HG02763 (cell line): ENCODE measurements around the gene CCS.
"Not testable (repeated sequence)": the region's sequence is repeated elsewhere in the genome, so short reads cannot be mapped to it uniquely, and the experiment has no call there.

Experiments
- ATAC-seq: cut with Tn5 transposase; IDR thresholded peaks from one replicate; pipeline ENCODE4 v1.9.1; 2021; ENCODE audit warnings: mild to moderate bottlenecking, moderate library complexity; ENCODE audit not compliant: unreplicated experiment

Gene CCS

DNA sequence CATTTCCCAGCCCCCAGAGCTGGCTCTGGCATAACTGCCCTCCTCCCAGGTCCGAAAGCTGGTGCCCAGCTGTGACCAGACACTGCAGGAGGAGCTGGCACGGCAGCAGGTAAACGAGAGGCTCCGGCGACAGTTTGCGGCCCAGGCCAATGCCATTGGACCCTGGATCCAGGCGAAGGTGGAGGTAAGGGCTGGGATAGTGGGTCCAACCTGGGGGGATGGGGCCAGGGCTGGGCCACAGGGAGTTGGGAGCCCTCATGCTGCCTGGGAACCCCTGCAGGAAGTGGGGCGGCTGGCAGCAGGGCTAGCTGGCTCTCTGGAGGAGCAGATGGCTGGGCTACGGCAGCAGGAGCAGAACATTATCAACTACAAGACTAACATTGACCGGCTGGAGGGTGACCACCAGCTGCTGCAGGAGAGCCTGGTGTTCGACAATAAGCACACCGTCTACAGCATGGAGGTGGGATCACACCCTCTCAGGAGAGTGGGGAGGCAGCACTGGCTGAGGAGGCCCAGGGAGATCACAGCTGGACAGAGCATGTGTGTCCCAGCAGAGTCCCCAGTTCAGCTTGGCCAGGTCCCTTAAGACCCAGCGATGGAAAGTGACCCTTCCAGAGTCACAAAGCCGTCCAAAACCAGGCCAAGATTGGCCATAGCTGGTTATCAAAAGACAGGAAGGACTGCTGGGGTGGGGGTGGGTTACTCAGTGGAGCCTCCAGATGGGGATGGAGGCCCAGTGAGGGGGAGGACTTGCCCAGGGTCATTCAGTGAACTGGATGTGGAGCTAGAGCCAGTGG, 31.6 kb upstream of the CCS start:
- no peak for ATAC-seq

DNA sequence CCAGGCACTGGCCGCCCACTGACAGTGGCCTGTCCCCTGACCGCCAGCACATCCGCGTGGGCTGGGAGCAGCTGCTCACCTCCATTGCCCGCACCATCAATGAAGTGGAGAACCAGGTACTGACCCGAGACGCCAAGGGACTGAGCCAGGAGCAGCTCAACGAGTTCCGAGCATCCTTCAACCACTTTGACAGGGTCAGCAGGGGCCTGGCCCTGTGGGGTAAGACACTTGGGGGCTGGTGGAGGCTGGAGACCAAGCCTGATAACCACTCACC, 31.1 kb upstream of the CCS start:
- no peak for ATAC-seq

DNA sequence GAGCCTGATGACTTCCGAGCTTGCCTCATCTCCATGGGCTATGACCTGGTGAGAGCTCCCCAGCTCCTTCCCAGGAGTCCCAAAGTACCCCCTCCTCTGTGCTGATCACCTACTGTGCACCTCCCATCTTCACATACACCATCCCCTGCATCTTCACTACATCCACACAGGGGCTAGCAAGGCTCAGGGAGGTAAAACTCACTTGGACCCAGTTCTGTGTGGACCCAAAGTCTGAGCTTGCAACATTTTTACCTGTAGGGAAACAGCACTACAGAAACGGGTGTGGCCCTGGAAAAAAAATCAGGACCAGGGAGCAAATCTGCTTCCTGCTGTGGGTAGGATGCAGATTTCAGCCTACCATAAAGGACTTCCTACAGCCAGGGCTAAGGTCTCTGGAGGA, 30.7 kb upstream of the CCS start:
- no peak for ATAC-seq

- no peak for ATAC-seq
Observed at GRCh38 chr11:66562907-66563583, 29.9 kb upstream of the CCS start.

DNA sequence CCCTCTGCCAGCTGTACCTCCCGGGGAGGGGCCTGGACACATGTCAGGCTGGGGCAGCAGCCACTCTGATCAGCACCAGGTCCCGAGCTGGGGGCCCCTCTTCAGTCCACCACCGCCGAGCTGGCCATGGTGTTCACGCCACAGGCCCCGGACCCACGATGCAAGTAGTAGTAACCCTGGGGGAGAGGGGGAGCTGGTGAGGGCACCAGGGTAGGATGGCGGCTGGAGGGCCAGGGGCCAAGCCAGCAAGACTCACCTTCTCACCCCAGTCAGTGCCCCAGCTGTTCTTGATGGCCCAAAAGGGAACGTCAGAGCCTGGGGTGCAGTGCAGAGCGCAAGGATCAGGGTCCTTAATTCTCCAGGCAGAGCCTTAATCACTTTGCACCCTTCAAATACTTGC, 29.2 kb upstream of the CCS start:
- no peak for ATAC-seq

DNA sequence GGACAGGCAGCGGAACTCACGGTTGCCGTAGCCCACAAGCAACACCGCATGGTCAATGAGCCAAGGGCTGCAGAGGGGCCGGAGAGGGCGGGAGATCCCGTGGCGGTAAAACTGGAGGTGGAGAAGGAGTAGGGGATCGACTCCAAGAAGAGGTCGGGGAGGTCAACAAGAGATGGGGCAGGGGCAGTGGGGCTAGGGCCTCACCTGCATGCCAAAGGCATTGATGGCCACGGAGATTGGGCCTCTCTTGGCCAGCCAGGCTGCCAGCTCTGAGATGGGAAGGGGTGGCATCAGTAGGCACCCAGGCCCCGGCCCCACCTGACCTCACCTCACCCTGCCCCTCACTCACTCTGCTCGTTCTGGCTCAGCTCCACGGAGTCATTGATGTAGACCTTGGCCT, 28.4 kb upstream of the CCS start:
- ATAC-seq = no peak

DNA sequence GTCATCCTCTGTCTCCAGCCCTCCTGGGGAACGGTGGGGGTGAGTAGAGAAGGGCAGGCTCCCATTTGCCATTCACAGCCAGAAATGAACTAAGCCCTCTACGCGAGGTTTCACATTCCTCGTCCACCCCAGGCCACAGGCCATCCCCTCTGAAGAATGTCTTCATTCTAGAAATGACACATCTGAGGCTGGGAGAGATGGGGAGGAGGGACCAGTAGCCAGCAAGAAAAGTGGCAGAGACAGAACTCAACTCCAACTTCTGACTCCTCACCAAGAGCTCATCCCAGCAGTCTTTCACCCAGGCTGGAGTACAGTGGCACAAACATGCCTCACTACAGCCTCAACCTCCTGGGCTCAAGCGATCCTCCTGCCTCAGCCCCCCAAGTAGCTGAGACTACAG, 28.0 kb upstream of the CCS start:
- ATAC-seq = no peak

GRCh38 chr11:66566221-66566620, 26.8 kb upstream of the CCS start:
- ATAC-seq = no peak

DNA sequence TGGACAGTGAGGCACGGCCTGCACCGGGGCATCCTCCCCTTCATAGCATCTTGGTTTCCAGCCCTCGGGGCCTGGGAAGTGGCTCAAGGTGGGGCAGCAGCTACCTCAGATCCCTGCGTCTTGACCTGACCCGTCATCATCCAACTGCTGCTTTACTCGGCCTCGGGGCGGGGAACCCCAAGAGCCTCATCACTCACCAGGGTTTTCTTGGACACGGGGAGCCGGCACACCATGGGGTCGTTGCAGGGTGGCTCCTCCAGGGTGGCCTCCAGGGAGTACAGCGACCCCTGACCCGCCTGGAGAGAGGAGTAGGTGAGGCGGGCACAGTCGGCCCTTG, 25.2 kb upstream of the CCS start:
- ATAC-seq = no peak

GRCh38 chr11:66568124-66568916, 24.7 kb upstream of the CCS start, which contains the start of gene CTSF:
CTSF (minus strand) TSS chr11:66568606; CDS start chr11:66568486, 120 bp downstream.
- ATAC-seq = no peak

- ATAC-seq = no peak
Observed at GRCh38 chr11:66569076-66569475, 23.9 kb upstream of the CCS start.

DNA sequence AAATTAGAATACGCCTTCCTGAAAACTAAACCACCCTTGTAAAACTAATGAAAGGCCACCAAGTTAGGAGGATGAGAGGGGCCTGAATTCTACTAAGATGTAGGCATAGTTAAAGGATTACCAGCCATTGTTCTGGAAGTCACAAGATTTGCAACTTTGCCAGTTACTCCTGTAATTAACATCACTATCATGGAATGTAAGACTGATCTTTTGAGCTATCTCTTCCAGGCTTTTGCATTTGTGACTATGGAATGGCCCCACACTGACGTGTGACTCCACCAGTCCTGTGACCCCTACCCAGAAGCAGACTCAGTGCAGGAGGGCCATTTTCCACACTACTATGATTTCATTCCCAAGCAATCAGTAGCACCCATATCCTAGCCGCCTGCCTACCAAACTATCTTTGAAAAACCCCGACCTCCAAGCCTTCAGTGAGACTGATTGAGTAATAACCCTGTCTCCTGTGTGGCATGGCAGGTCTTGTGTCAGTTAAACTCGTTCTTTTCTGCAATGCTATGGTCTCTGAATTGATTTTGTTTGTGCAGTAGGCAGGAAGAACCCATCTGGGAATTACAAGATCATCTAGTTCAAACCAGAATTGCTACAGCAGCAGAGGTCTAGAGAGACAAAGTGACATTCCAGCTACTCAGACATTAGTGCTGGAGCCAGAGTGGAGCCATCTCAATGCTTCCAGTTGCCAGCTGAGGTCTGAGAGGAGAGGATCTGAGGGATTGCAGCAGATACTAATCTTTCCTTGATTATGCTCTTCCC, 22.7 kb upstream of the CCS start:
- ATAC-seq = no peak

DNA sequence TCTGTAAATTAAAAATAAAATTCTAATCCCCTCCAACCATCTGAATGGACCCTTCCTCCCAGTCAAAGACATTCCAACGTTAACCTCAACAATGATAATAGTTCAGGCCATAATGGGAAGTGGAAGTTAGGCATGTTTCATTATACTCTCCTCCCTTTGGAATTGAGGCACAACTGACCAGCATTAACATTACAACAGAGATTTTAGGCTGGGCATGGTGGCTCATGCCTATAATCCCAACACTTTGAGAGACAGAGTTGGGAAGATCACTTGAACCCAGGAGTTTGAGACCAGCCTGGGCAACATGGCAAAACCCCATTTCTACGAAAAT, 22.2 kb upstream of the CCS start:
- no peak for ATAC-seq

- ATAC-seq = no peak
Observed at GRCh38 chr11:66579017-66579606, 13.9 kb upstream of the CCS start.

GRCh38 chr11:66580803-66581202, 12.2 kb upstream of the CCS start:
- ATAC-seq = no peak

- ATAC-seq = no peak
Observed at GRCh38 chr11:66581261-66581660, 11.7 kb upstream of the CCS start.

GRCh38 chr11:66582565-66583147, 10.3 kb upstream of the CCS start:
- not testable (repeated sequence) for ATAC-seq

DNA sequence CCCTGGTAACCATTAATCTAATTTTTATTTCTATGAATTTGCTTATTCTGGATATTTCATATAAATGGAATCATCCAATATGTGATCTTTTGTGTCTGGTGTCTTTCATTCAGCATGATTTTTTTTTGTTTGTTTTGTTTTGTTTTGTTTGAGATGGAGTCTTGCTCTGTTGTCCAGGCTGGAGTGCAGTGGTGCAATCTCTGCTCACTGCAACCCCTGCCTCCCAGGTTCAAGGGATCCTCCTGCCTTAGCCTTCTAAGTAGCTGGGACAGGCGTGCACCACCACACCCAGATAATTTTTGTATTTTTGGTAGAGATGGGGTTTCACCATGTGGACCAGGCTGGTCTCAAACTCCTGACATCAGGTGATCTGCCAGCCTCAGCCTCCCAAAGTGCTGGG, 7.5 kb upstream of the CCS start:
- ATAC-seq = not testable (repeated sequence)

DNA sequence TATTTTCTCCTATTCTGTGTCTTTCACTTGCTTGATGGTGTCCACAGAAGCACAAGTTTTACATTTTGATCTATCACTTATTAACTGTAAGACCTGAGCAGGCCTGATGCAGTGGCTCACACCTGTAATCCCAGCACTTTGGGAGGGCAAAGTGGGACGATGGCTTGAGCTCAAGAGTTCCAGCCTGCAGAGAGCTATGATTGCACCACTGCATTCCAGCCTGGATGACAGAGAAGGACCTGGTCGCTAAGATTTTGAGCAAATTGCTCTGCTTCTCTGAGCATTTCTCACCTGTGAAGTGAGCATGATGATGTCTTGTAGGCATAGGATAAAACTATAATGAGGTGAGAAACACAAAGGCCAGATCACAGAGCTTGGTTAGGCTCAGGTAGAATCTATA, 6.8 kb upstream of the CCS start:
- ATAC-seq = no peak

DNA sequence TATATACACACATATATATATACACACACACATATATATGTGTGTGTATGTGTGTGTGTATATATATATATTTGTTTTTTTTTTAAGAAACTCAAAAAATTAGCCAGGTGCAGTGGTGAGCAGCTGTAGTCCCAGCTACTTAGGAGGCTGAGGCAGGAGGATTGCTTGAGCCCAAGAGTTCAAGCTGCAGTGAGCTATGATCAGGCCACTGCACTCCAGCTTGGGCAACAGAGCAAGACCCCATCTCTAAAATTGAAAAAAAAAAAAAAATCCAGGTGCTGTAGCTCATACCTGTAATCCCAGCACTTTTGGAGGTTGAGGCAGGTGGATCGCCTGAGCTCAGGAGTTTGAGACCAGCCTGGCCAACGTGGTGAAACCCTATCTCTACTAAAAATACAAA, 3.7 kb upstream of the CCS start:
- ATAC-seq = not testable (repeated sequence)
